ENCODE results near the gene TBXAS1. TPM values are rescaled to one million over a fixed set of nuclear protein-coding genes. Genes with fewer than 3 reads are reported as not detected.
A peak's percentile ranks its signal among the peaks of the same experiment; 100 is the strongest.

Gene TBXAS1
- total and polyA plus RNA-seq, 11 donors, result 2.0 to 32.0 (median 4.7) TPM

GRCh38 chr7:139898483-139898882 lies 69.4 kb downstream of the TBXAS1 start:
- Histone ChIP-seq H3K27ac (no peak overlapping the region), H3K4me3 (no peak overlapping the region), H3K36me3 (no peaks in the 10 kb centered on the region), H3K9me3 (peaks cover 0 to 14% (median 0%) of the 10 kb centered on the region in 12 donors), H3K4me1 (peaks cover 0 to 52% (median 0%) of the 10 kb centered on the region in 12 donors), H3K27me3 (no peaks in the 10 kb centered on the region)
- TF ChIP-seq POLR2A (IDR thresholded peaks at IDR 0.05) (no peak), CTCF (IDR thresholded peaks at IDR 0.05) (no peak)
- 87 to 91% (median 88%) methylated on average over 11 to 12 of the region's 12 CpGs for WGBS, 4 donors
- DNase-seq (no peak), ATAC-seq (no peak)
- intact Hi-C loops (cut with DNase I), result no loop called here

DNA sequence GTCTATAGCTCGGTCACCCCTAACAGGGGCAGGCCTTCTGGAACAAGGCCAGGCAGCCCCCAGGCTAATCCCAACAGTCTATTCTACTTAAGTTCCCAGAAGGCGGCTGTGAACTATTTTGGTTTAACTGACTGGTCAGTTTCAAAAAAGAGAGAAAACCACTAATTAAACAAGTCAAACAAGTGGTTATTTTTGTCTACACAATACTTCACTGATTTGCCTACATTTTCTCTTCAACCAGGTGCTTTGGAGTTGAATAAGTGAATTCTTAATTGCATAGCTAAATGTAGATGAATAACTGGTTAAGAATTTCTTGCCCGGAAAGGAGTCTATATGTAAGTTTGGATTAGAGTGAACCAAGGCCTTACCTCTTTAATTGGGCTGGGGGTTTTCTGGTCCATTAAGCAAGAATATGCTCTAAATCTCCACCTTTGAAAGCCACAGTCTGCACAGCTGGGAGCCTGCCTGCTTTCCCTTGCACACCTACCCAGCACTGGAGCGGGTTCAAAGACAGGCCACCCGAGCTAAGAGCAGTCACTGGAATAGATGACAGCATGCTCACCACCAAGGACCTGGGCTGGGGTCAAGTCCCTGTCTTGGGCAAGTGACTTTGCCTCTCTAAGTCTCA lies 70.4 kb downstream of the TBXAS1 start:
- ATAC-seq, result no peak
- DNase-seq, result no peak
- intact Hi-C loops (cut with DNase I), result no loop called here
- Histone ChIP-seq H3K9me3 (peaks cover 0 to 15% (median 0%) of the 10 kb centered on the region in 12 donors), H3K27me3 (no peaks in the 10 kb centered on the region), H3K27ac (no peak overlapping the region), H3K36me3 (no peaks in the 10 kb centered on the region), H3K4me3 (no peak overlapping the region), H3K4me1 (peaks cover 0 to 46% (median 0%) of the 10 kb centered on the region in 12 donors)
- WGBS, 4 donors, result 91 to 97% (median 96%) methylated on average over 5 of the region's 5 CpGs
- TF ChIP-seq POLR2A (IDR thresholded peaks at IDR 0.05), result no peak
- TF ChIP-seq CTCF (IDR thresholded peaks at IDR 0.05), result no peak

- TF ChIP-seq POLR2A (IDR thresholded peaks at IDR 0.05) (no peak), CTCF (IDR thresholded peaks at IDR 0.05) (no peak)
- Histone ChIP-seq H3K36me3 (no peaks in the 10 kb centered on the region), H3K27ac (peak overlapping the region in 1 of 12 donors; percentile 3), H3K27me3 (no peaks in the 10 kb centered on the region), H3K4me1 (peaks cover 0 to 38% (median 0%) of the 10 kb centered on the region in 12 donors), H3K9me3 (peaks cover 0 to 15% (median 0%) of the 10 kb centered on the region in 12 donors), H3K4me3 (no peak overlapping the region)
- ATAC-seq, result no peak
- WGBS, 4 donors, result 90 to 98% (median 93%) methylated on average over 2 of the region's 2 CpGs
- DNase-seq, result no peak
- intact Hi-C loops (cut with DNase I), result no loop called here
Observed at GRCh38 chr7:139900326-139900725, 71.3 kb downstream of the TBXAS1 start.

GRCh38 chr7:139901056-139901795 lies 72.2 kb downstream of the TBXAS1 start:
- WGBS, 4 donors, result 88 to 92% (median 91%) methylated on average over 6 of the region's 6 CpGs
- no peak overlapping the region for H3K4me3 ChIP-seq
- no peak for ATAC-seq
- H3K27ac ChIP-seq, result peak overlapping the region in 1 of 12 donors; percentile 42
- H3K36me3 ChIP-seq, result no peaks in the 10 kb centered on the region
- peaks cover 0 to 30% (median 0%) of the 10 kb centered on the region in 12 donors for H3K4me1 ChIP-seq
- intact Hi-C loops (cut with DNase I), result no loop called here
- DNase-seq, result no peak
- TF ChIP-seq CTCF (IDR thresholded peaks at IDR 0.05), result no peak
- TF ChIP-seq POLR2A (IDR thresholded peaks at IDR 0.05), result no peak
- peaks cover 0 to 15% (median 0%) of the 10 kb centered on the region in 12 donors for H3K9me3 ChIP-seq
- no peaks in the 10 kb centered on the region for H3K27me3 ChIP-seq

Measured in heart left ventricle (tissue), 16 donors.